NCI-H1092 (cell line): ENCODE data around the gene HNRNPAB.
"Not testable (repeated sequence)": the region's sequence is repeated elsewhere in the genome, so short reads cannot be mapped to it uniquely, and the experiment has no call there.

Experiments used
- DNase-seq: peaks from one replicate; lab custom pipeline; 2025; lab: John Stamatoyannopoulos, UW

HNRNPAB gene

GRCh38 chr5:178230879-178231538 lies 26.7 kb downstream of the HNRNPAB start:
- no peak for DNase-seq

DNA sequence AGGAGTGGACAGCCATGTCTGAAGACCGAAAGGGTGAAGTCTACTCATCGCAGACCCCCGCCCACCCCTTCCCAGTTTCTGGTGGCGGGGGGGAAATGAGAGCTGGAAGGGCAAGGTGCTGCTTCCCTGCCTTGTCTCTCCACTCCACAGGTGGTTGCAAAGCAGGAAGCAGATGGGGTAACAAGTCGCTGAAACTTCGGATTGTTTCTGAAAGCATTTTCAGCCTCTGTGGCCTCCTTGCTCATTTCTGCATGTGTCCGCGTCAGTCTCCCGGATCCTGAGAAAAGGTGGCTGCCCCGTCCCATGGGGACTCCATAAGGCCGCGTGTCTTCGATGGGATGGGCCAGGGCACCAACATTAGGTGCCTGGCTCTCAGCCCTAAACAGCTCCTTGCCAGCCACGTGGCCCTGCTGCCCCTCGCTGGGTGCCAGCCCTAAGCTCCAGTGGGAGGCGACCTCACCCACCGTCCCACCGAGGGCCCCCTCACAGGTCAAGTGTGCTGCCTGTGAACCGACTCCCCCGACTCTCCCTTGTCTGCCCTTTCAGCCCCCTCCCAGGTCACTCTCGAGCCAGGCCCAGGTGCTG lies 27.3 kb downstream of the HNRNPAB start:
- no peak for DNase-seq

- DNase-seq, result peak; percentile 32
Observed at GRCh38 chr5:178232124-178232919, 28.0 kb downstream of the HNRNPAB start, which contains the start of gene PHYKPL. TSS of gene PHYKPL (minus strand) at chr5:178232802. CDS start at chr5:178232550, 252 bp downstream.

DNA sequence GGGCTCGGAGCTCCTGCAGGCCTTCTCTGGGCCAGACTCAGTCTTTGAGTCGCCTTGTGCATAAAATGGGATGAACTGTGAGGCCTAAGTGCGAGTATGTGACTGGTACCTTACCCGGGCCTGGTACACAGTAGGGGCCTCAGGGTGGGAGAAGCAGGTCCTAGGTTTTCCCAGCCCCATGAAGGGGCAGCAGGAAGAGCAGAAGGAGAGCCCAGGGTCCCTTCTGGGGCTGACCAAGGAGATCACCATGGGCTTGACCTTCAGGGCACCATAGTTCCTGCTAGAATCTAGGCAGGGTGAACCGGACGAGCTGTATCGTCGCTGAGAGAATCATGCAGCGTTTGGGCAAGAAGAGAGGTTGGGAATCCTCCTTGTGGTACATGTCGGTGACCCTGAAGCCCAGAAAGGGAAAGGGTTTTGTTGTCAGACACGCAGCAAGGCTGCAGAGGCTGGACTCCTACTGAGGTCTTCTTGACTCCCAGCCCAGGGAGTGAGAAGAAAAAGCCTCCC lies 28.6 kb downstream of the HNRNPAB start:
- no peak for DNase-seq

GRCh38 chr5:178234121-178234749 lies 29.9 kb downstream of the HNRNPAB start:
- DNase-seq, result no peak

GRCh38 chr5:178234750-178235587 lies 30.6 kb downstream of the HNRNPAB start:
- peak; percentile 13 for DNase-seq

- no peak for DNase-seq
Observed at GRCh38 chr5:178235588-178235974, 31.2 kb downstream of the HNRNPAB start.

- DNase-seq, result no peak
Observed at GRCh38 chr5:178236126-178236525, 31.8 kb downstream of the HNRNPAB start.

GRCh38 chr5:178236679-178237078 lies 32.3 kb downstream of the HNRNPAB start:
- no peak for DNase-seq

DNA sequence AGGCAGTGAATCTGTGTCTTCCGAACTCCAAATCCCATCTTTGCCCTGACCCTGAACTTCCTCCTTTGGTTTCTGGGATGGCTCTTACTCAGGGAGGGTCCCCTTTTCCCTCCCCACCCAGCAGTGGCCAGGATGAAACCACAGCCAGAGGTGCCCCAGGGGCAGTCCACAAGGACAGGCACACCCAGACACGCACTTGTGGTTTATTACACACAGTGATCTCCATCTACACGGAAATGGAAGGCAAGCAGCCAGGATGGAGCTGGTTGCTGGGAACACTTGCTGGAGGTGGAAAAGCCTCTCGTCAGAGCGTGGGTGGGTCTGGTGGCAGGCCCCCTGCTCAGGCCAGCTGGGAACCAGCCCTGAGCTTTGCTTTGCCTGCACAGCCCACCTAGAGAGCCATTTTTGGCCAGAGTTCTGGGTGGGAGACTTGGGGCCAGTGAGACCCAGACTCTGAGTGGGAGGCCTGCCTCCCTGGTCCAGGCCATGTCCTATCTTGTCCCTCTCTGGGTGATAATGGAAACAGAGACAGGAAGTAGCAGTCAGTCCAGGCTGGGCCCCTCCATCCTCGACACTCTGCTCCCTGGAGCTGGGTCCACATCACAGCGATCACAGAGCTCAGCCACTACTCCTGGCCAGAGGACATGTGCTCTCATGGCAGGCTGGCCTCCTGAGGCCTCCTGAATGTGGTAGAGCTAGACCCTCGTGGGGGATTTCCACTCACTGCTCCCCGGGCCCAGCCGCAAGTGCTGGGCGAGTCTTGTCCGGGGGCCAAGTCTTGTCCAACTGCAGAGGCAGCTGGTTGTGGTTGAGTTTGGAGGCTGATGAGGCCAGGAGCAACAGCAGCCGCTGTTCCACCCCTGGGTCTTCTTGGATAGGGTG lies 33.3 kb downstream of the HNRNPAB start:
- DNase-seq, result no peak

GRCh38 chr5:178238313-178238635 lies 33.9 kb downstream of the HNRNPAB start:
- no peak for DNase-seq

DNA sequence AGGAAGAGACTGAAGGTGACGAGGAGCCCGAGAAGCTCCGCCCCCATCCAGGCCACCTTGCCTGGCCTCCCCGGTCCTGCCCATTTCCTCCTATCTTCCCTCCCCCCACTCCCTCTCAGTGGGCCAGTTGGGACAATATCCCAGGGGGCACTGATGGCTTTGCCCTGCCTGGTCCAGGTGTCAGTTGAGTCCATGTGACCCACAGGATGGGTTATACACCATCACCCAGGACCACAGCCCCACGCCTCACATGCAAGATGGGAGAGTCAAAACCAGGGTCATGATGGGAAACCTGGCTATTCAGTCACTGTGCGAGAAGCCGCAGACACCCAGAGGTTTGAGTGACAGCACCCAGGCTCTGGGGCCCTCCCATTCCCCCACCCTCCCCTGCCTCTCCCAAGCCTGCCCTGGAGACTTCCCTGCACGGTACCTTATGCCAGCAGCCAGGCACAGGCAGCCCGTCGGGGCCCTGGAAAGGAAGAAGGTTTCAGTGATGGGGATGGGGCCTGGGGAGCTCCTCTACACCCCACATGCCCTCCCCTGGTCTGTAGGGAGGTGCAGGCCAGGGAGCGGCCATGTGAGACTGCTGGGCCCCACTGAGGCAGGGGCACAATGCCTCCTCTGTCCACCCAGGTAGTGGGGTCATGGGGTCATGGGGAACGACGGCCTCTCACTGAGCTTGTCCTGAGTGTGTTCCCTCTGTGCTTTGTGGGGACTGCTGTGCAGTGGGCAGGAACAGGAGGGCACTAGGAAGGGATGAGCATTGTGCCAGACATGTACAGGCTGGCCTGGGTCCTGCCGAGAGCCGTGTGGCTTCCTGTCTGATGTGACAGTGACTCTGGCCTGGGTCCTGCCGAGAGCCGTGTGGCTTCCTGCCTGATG lies 34.6 kb downstream of the HNRNPAB start:
- DNase-seq, result no peak

DNA sequence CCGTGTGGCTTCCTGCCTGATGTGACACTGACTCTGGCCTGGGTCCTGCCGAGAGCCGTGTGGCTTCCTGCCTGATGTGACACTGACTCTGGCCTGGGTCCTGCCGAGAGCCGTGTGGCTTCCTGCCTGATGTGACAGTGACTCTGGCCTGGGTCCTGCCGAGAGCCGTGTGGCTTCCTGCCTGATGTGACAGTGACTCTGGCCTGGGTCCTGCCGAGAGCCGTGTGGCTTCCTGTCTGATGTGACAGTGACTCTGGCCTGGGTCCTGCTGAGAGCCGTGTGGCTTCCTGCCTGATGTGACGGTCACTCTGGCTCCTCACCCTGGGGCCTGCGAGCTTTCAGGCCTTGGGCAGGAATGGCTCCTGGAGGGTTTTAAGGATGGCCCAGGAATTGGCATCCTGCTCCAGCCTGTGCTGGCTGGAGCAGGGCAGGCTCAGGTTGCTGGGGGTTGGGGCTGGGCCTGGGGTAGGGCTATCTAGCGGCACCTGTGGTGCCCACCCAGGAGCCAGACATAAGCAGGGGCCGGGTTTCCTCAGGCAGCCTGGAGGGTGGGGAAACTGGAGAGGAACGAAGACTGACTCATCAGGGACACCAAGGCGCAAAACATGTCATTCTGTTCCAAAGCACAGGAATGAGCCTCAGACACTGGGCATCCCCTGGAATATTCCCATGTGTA lies 35.4 kb downstream of the HNRNPAB start:
- not testable (repeated sequence) for DNase-seq

- no peak for DNase-seq
Observed at GRCh38 chr5:178240341-178240741, 36.0 kb downstream of the HNRNPAB start.

GRCh38 chr5:178240766-178241165 lies 36.4 kb downstream of the HNRNPAB start:
- DNase-seq, result no peak

DNA sequence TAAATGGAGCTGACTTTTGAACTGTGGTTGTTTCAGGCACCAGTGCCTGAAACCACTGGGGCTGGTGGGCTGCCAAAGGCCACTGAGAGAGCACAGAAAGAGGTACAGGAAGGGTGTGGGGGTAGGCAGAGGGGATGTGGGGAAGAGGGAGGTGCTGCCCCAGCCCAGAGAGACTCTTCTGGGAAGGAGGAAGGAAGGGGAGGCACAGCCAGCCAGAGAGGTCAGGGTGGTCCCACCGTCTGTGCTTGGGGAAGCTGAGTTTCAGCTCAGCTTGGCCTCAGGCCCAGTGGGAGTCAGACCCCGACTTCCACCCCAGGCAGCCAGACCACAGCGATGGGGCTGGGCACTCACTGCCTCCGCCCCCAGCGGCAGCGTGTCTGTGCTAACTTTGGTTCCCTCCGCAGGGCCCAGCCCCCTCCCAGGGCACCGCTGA lies 36.9 kb downstream of the HNRNPAB start:
- DNase-seq, result no peak

DNA sequence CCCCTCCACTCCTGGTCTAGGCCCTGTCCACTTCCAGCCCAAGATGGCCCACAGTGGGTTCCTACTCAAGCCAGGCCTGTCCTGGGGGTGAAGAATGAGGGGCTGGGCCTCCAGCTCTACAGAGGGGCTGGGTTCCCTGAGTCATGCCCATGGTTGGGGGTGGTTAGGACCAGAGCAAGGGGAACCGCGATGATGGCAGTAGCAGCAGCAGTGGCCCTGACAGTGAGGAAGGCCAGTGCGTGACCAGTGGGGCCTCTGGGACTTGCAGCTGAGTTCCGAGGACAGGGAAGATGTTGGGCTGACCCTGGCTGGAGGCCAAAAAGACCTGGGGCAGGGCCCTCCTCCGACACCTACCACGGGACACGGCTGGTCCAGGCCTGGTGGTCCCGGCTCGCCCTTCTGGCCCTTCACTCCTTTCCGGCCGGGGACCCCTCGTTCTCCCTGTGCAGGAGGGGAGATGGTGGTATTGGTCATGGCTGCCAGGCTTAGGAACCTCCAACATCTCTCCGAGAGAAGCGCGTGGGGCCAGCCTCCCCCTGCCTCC lies 37.4 kb downstream of the HNRNPAB start:
- no peak for DNase-seq

DNA sequence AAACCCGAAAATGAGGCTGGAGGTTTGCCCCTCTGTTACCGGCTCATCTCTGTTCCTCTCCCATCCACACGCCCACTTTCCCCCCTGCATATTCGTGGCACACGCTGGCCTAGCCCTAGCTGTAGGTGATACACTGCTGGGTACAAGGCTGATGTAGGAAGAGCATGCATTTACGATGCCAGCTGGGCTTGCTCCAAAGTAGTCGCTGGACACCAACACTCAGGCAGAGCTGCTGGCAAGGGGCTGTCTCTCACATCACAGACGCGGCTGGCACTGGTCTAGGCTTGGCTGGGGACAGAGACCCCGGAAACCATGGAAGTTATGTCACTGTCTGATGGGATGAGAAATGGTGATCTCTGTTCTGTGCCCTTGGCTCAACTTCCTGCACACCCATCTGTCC lies 38.1 kb downstream of the HNRNPAB start:
- DNase-seq, result no peak

DNA sequence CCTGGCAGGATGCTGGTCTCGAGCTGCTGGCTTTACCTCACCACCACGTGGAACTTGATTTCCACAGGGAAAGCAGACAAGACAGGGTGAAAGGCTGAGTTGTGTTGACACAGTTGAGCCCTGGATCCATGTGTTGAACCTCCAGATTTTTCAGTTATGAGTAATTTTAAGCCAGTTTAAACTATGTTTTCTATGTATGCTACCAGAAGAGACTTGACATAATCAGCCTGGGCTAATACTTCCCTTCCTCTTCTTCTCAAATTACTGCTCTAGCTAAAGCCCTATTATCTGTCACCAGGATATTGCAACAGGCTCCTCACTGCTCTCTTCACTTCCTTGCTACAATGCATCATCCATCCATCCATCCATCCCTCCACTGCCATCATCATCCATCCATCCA lies 40.2 kb downstream of the HNRNPAB start:
- no peak for DNase-seq
